ENCODE results near the gene SLC23A2.

DNA sequence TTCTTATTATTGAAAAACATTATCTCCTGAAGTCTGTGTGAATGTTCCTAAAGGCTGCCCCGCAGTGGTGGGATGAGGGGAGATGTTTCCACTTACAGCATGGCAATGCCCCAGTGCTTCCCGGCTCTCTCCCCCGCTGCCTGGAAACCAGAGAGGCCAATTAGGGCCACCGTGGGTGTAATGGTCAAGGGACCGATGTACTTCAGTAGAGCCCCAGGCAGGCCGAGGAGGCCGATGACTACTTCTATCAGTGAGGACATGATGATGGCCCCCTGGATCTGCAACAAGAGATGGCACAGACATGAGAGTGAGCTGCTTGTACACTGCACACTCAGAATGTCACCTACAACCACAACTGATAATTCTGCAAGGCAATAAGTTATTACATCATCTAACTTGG, 117.8 kb downstream of the SLC23A2 start:
- TF ChIP-seq EZH2 (IDR thresholded peaks at IDR 0.05; ENCODE audit: low read depth) (no peak), CTCF (conservative IDR thresholded peaks at IDR 0.05) (no peak)

Measured in PC-9 (cell line).